GM18870 (cell line): ENCODE results near the gene NEU4.

Source experiments
- ATAC-seq: cut with Tn5 transposase; IDR thresholded peaks from one replicate; pipeline ENCODE4 v1.9.1; 2021; ENCODE audit warnings: moderate library complexity; ENCODE audit not compliant: unreplicated experiment

NEU4 gene

DNA sequence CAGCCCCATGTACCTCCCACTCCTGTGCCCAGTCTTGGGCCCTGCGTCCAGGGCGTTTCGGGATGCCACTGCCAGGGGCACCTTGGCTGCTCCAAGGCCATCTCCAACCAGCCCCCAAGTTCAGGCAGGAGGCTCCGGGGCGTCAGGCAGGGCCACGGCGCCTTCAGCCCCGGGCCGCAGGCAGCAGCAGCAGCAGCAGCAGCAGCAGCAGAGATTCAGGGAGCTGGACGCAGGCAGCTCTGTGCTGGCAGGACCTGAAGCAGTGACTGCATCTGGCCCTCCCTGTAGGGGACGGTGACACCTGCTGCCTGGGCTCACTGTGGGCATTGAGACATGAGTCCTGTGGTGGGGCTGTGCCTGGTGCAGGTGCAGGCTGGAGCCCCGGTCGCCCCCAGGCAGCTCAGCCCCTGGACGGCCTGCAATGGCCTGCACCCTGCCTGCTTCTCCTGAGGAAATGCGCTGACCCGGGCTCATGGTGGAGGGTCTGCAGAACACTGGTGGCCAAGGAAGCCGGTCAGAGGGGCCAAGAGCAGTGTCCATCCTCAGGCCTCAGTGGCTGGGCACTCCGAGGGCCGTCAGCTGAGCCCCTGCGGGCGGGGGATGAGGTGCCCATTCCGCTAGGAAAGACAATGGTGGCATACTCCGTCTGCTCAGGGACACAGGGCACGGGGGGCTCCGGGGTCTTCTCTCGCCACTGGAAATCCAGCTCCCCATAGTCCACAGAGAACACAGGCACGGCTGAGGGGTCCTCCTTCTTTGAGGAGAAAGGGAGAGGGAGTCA lies 41.7 kb downstream of the NEU4 start:
- ATAC-seq, result no peak

DNA sequence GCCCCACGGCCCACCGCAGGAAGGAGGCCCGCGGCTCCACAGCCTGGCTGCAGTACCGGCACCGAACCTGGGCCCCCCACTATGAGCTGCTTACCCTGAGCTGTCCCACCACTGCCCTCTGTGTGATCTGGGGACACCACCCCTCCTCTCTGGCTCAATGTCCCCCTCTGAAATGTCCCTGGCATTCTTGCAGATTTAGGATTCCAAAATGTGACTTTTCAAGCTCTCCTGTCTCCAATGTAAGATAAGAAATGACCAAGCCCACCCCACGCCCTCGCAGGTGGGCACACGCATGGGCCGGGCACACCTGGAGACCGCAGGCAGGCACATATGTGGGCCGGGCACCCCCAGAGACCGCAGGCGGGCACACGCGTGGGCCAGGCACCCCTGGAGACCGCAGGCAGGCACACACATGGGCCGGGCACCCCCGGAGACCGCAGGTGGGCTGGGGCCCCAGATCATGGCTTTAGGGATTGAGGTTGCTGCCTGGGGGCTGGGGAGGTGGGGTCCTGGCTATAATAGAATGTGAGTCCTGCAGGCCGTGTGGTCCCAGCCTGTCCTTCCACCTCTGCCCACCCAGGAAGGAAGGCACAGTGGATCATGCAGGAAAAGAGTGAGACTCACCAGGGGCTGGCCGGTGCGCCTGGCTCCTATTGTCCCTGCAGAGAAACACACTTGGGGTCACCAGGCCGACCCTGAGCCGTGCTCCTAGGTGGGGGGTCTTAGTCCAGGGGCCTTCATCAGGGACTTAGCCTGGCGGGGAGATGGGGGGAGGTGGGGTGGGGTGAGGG lies 42.5 kb downstream of the NEU4 start:
- no peak for ATAC-seq

DNA sequence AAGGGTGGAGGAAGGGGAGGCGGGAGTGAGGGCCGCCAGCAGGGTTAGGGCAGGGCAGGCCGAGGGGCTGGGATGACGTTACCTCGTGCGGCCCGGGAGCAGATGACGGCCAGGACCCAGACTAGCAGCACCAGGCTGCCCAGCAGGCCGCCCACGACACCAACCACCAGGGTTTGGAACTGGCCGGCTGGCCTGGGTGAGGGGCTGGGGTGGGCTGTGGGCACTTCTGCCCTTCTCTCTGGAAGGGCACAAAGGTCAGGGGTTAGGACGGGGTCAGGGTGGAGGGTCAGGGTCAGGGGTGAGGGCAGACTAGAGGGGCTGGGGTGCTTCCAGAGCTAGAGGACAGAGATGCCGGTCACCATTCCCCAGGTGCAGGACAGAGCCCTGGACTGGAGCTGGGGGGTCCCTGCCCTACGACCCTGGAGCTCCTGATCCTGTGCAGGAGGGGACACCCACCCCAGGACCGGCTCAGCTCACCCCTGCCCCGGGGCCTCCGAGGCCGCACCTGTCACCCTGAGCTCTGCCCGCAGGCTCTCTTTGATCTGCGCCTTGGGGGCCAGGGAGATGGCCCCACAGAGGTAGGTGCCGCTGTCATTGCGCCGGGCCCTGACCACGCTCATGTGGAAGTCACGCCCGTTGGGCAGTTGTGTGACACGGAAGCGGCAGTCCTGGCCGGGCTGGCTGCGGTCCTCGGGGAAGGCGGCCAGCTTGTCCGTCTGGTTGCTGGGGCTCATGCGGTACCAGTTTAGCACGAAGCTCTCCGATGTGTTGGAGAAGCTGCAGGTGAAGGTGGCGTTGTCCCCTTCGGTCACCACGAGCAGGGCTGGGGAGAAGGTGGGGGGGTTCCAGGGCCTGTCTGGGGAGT lies 43.4 kb downstream of the NEU4 start:
- no peak for ATAC-seq

DNA sequence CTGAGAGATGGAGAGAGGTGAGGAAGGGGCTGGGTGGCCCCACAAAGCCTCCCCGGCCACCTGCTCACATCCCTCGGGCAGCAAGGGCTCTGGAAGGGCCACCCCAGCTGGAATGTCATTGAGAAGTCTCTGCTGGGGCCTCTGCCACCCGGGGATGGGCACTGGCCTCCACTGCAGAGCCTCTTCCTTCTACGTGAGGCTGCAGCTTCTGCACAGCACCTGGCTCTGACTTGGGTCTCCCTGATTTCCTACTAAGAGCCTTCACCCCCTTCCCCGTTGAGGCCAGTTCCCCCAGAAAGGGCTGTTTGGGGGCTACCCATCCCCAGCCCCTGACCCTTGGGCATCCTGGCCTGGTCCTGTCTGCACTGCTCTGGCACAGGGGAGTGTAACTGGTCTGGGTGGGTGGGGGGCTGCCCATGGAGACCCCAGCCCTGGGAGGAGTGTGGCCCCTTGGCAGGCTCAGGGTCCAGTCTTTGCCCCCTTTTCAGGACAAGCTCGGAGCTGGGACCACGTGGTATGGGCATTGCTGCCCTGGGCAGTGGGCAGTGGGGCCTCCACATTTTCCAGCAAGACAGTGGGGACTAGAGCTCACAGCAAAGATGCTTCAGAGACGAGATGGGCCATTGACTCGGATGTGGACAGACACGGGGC lies 44.1 kb downstream of the NEU4 start:
- no peak for ATAC-seq

GRCh38 chr2:241853651-241854341 lies 44.8 kb downstream of the NEU4 start:
- no peak for ATAC-seq

GRCh38 chr2:241854342-241855244 lies 45.6 kb downstream of the NEU4 start:
- no peak for ATAC-seq

DNA sequence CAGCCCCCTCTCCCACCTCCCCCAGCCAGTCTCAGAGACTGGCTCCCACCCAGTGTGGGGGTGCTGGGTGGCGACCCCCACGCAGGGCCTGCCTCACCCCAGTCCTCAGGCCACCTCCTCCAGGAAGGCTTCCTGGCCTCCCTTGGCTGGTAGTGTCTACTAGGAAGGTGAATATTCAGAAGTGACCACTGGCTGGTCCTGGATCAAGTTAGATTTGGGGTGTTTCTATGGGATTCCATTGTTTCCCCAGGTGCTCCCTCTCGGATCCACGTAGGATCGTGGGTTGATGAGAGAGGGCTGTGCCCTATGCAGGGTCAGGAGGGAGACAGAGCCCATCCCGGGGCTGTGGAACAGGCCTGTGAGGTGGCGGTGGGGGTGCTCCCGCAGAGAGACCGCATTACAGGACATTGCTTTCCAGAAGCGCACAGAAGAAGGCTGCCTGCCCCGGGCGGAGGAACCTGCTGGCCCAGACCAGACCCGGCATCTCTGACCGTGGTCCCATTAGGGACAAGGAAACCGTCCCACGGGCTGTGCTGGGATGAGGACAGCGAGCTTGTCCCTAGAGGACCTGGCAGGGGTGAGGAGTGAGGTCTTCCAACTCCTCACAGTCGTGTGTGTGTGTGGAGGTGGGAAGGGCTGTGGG lies 46.4 kb downstream of the NEU4 start:
- no peak for ATAC-seq

DNA sequence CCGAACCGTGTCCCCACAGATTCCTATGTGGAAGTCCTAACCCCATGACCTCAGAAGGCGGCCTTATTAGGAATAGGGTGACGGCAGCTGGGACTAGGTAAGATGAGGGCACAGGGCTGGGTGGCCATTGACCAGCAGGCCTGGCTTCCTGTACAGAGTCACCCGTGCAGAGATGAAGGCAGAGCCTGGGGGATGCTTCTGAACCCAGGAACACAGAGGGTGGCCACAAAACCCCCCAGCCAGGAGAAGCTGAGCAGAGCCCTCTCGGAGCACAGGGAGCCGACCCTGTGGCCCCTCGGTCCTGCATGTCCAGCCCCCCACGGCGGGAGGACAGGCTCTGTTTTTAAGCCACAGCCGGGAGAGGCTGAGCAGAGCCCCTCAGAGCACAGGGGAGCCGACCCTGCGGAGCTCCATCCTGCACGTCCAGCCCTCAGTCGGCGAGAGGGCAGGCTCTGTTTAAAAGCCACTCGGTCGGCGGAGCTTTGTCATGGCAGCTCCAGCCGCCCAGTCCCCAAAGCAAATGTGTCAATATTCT lies 47.0 kb downstream of the NEU4 start:
- ATAC-seq, result no peak

GRCh38 chr2:241857041-241857541 lies 48.1 kb downstream of the NEU4 start:
- no peak for ATAC-seq

GRCh38 chr2:241857572-241858121 lies 48.7 kb downstream of the NEU4 start:
- ATAC-seq, result no peak

DNA sequence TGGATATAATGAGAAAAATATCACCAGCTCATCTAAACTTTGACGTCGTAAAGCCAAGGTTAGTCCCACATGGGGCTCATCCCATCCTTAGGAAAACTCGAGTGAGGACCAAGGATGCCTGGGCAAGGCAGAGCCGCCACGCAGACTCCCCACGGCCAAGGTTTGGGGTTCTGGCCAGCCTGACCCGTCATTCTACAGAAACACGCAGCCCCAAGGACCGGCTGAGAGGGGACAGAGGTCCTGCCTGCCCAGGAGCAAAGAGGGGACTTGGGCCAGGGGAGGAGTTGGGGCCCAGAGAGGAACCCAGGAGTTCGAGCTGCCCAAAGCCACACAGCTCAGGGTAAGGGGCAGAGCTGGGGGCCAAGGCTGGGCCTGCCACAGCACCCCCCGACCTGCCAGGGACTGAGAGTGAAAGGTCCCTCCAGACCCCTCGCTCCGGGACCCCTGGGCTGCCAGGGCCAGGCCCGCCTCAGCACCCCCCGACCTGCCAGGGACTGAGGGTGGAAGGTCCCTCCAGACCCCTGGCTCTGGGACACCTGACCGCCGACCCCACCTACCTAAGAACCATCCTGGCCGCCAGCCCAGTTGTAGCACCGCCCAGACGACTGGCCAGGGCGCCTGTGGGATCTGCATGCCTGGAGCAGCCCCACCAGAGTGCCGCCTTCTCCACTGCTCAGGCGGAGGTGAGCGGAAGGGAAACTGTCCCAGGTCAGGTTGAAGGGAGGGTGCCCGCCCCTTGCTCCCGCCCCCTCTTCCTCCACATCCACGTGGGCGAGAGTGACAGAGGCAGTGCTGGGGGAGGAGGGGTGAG lies 49.4 kb downstream of the NEU4 start, which contains the start of gene PDCD1:
TSS of gene PDCD1 (minus strand) at position 689 of the 811 bp plus-strand sequence. CDS start at position 633, 56 bp downstream.
- no peak for ATAC-seq

GRCh38 chr2:241859017-241859435 lies 50.0 kb downstream of the NEU4 start:
- peak; percentile 3 for ATAC-seq

- ATAC-seq, result peak; percentile 61
These were observed 50.6 kb downstream of the NEU4 start for GRCh38 chr2:241859436-241860183.

DNA sequence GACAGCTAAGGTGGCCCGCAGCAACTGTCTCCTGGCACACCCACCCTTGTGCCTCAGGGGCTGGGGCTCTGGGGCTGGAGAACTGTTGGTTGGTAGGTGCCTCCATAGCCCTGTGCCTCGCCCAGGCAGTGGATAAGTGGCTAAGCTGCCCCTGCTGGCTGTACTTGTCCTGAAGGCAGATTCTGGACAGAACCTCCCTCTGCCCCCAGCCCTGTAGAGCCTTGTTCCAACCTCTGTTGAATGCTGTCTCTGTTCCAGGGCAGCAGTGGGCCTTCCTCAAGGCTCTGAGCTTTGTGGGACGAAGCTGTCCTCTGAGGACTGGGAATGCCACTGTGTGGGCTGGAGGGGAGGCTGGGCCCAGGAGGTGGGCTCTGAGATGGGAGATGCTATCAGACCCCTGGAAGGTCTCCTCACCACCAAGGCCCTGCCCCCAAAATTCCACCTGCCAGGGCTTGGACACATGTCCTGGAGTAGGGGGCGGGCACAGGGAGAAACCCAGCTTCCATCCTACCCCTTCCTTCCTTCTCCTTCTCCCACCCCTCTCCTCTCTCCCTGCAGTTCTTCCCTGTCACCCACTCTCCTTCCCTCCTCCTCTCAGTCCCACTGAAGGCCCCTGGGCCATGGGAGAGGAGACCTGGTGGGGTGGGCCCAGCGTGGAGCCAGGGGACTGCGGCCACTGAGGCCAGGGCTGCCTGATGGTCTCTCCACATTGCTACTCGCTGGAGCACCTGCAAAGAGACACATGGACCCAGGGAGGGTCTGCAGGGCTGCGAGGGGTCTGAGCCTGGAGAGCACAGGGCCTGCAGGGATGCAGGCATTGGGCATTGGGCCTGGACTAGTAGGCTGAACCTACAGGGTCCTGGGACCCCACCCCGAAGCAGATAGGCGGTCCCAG lies 51.4 kb downstream of the NEU4 start:
- ATAC-seq, result no peak

DNA sequence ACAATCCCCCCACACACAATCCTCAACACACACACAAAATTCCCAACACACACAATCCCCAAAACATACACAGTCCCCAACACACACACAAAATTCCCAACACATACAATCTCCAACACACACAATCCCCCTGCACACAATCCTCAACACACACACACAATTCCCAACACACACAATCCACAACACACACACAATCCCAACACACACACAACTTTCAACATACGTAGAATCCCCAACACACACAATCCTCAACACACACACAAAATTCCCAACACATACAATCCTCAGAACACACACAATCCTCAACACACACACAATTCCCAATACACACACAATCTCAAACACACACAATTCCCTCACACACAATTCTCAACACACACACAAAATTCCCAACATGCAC lies 52.3 kb downstream of the NEU4 start:
- ATAC-seq, result no peak
